Left lung (tissue), 10 donors: ENCODE measurements around the gene C16orf89. TPM values are rescaled to one million over a fixed set of nuclear protein-coding genes. Genes with fewer than 3 reads are reported as not detected.

Source experiments
- ATAC-seq: fragments of 200-7000 bp; cut with Tn5 transposase; one replicate; pipeline ENCODE4 v1.9.1; 2020; ENCODE audit warnings: moderate library complexity
- DNase-seq, 4 donors: peaks; one replicate each; pipeline ENCODE4 v3.0.0-alpha.2; 2013 to 2020
- H3K27ac ChIP-seq, 2 donors: fragments of 200-600 bp; sonication (generic) in 1 of 2; one replicate each; pipeline versions ENCODE4 v1.5.0 to v1.8.0; 2020 to 2021
- H3K27me3 ChIP-seq, 2 donors: fragments of 200-600 bp; sonication (generic) in 1 of 2; one replicate each; pipeline versions ENCODE4 v1.5.0 to v1.8.0; 2020 to 2021
- H3K36me3 ChIP-seq, 2 donors: fragments of 200-600 bp; sonication (generic) in 1 of 2; one replicate each; pipeline versions ENCODE4 v1.5.0 to v1.8.0; 2020 to 2021
- H3K4me1 ChIP-seq, 2 donors: fragments of 200-600 bp; one replicate each; pipeline ENCODE4 v1.8.0; 2021
- H3K4me3 ChIP-seq, 2 donors: fragments of 200-600 bp; sonication (generic) in 1 of 2; one replicate each; pipeline versions ENCODE4 v1.5.0 to v1.8.0; 2020 to 2021; ENCODE audit warnings: mild to moderate bottlenecking in 1 of 2
- H3K9me3 ChIP-seq, 2 donors: fragments of 200-600 bp; sonication (generic) in 1 of 2; one replicate each; pipeline versions ENCODE4 v1.5.0 to v1.8.0; 2020 to 2021
- intact Hi-C, 2 donors: fragments of 100-400 bp; cut with DNase I; formaldehyde crosslinking; loops; one replicate each; pipeline versions ENCODE4 v1.11.2 to v1.14.2; 2022
- polyA plus RNA-seq, 6 donors: library from polyadenylated mRNA; unstranded; fragments of 120-200 nt; gene quantifications; one replicate each; pipeline ENCODE4 v1.2.1, GENCODE V29; 2013; ENCODE audit not compliant: insufficient read length in 6 of 6
- total RNA-seq, 2 donors: library from RNA; stranded (reverse); fragmentation: NEBNext Ultra II Directional; extraction: Animal tissue kit (Norgen Biotek cat#: 25700); gene quantifications; one replicate each; pipeline ENCODE4 v1.2.1, GENCODE V29; 2021
- TF ChIP-seq, protein P1 (sequence below), 2 donors: fragments of 200-600 bp; sonication (generic) in 1 of 2; IDR thresholded peaks; one replicate each; pipeline versions ENCODE4 v1.5.0 to v1.8.0; 2021; ENCODE audit warnings: antibody characterized with exemption in 2 of 2
- donor health status: DM: no; HTN: yes; CAD: no.
- donor health status: DM: no; HTN: no; CAD: no.

C16orf89 gene
- total and polyA plus RNA-seq, 8 donors, result 67.0 to 209 (median 139) TPM

- Histone ChIP-seq H3K9me3 (no peaks in the 10 kb centered on the region), H3K4me1 (no peaks in the 10 kb centered on the region), H3K4me3 (no peak overlapping the region), H3K36me3 (no peaks in the 10 kb centered on the region), H3K27ac (no peak overlapping the region), H3K27me3 (peaks cover 0 to 14% of the 10 kb centered on the region in 2 donors)
- ATAC-seq (no peak), DNase-seq (peak in 1 of 4 donors; percentile 54)
- TF ChIP-seq, protein P1, sequence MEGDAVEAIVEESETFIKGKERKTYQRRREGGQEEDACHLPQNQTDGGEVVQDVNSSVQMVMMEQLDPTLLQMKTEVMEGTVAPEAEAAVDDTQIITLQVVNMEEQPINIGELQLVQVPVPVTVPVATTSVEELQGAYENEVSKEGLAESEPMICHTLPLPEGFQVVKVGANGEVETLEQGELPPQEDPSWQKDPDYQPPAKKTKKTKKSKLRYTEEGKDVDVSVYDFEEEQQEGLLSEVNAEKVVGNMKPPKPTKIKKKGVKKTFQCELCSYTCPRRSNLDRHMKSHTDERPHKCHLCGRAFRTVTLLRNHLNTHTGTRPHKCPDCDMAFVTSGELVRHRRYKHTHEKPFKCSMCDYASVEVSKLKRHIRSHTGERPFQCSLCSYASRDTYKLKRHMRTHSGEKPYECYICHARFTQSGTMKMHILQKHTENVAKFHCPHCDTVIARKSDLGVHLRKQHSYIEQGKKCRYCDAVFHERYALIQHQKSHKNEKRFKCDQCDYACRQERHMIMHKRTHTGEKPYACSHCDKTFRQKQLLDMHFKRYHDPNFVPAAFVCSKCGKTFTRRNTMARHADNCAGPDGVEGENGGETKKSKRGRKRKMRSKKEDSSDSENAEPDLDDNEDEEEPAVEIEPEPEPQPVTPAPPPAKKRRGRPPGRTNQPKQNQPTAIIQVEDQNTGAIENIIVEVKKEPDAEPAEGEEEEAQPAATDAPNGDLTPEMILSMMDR (IDR thresholded peaks at IDR 0.05), result no peak
- intact Hi-C loops, result no loop called here
These were observed 65.2 kb downstream of the C16orf89 start for GRCh38 chr16:5000573-5001001.

- H3K27me3 ChIP-seq, result peaks cover 0 to 27% of the 10 kb centered on the region in 2 donors
- no peaks in the 10 kb centered on the region for H3K4me1 ChIP-seq
- ATAC-seq (no peak), DNase-seq (no peak)
- intact Hi-C loops, result no loop called here
- no peak overlapping the region for H3K27ac ChIP-seq
- no peak overlapping the region for H3K4me3 ChIP-seq
- TF ChIP-seq, protein P1 (IDR thresholded peaks at IDR 0.05), result no peak
- H3K36me3 ChIP-seq, result no peaks in the 10 kb centered on the region
- H3K9me3 ChIP-seq, result no peaks in the 10 kb centered on the region
These were observed 70.9 kb downstream of the C16orf89 start for GRCh38 chr16:4994719-4995434.

Other genes with a start within 250 kb of the C16orf89 start
- gene GLYR1, start 218.7 kb downstream of the C16orf89 start, total RNA-seq, result 10 to 100 TPM; 88.9 to 95.5 TPM
- gene GLYR1, start 218.7 kb downstream of the C16orf89 start, polyA plus RNA-seq, result 100 to 1,000 TPM in 5 of 6 donors, 10 to 100 TPM in 1; 65.2 to 128 (median 116) TPM
- gene UBN1, start 218.5 kb downstream of the C16orf89 start, total RNA-seq, result 10 to 100 TPM; 31.3 to 38.6 TPM
- 10 to 100 TPM; 31.5 to 41.1 (median 36.4) TPM for gene UBN1, start 218.5 kb downstream of the C16orf89 start, polyA plus RNA-seq
- 10 to 100 TPM; 69.8 to 77.1 TPM for gene PPL, start 128.8 kb downstream of the C16orf89 start, total RNA-seq
- 10 to 100 TPM; 30.4 to 42.6 (median 35.0) TPM for gene PPL, start 128.8 kb downstream of the C16orf89 start, polyA plus RNA-seq
- gene SEC14L5, start 107.6 kb downstream of the C16orf89 start, total RNA-seq, result under 1 TPM; 0.52 to 0.76 TPM
- gene SEC14L5, start 107.6 kb downstream of the C16orf89 start, polyA plus RNA-seq, result under 1 TPM; 0.17 to 0.58 (median 0.31) TPM
- 10 to 100 TPM in 1 of 2 donors, 1 to 10 TPM in 1; 9.6 to 21.0 TPM for gene NAGPA, start 32.0 kb downstream of the C16orf89 start, total RNA-seq
- 10 to 100 TPM in 1 of 6 donors, 1 to 10 TPM in 5; 7.7 to 10.3 (median 8.8) TPM for gene NAGPA, start 32.0 kb downstream of the C16orf89 start, polyA plus RNA-seq
- gene ALG1, start 5.9 kb upstream of the C16orf89 start, total RNA-seq, result 10 to 100 TPM; 28.5 to 39.0 TPM
- 10 to 100 TPM; 20.2 to 23.0 (median 21.5) TPM for gene ALG1, start 5.9 kb upstream of the C16orf89 start, polyA plus RNA-seq
- gene EEF2KMT, start 31.8 kb upstream of the C16orf89 start, total RNA-seq, result 10 to 100 TPM in 1 of 2 donors, 1 to 10 TPM in 1; 7.2 to 15.0 TPM
- 10 to 100 TPM in 5 of 6 donors, 1 to 10 TPM in 1; 9.4 to 16.5 (median 13.0) TPM for gene EEF2KMT, start 31.8 kb upstream of the C16orf89 start, polyA plus RNA-seq